ENCODE measurements around the gene SSBP4. TPM values are rescaled to one million over a fixed set of nuclear protein-coding genes. Genes with fewer than 3 reads are reported as not detected.
A peak's percentile ranks its signal among the peaks of the same experiment; 100 is the strongest.

The SSBP4 gene
- total RNA-seq, 1 donor from 2014 or later, result 71.8 TPM

GRCh38 chr19:18465964-18466339 lies 46.8 kb downstream of the SSBP4 start:
- no peak for DNase-seq (ENCODE audit: low read depth, low spot score)
- Mint-ChIP-seq H3K27me3 (ENCODE audit: low read depth) (no peaks in the 10 kb centered on the region), H3K4me1 (no peaks in the 10 kb centered on the region), H3K4me3 (no peak overlapping the region), H3K36me3 (ENCODE audit: low read depth) (no peaks in the 10 kb centered on the region), H3K27ac (ENCODE audit: unreplicated experiment) (no peak overlapping the region), H3K9me3 (no peaks in the 10 kb centered on the region)
- TF ChIP-seq, protein P1, sequence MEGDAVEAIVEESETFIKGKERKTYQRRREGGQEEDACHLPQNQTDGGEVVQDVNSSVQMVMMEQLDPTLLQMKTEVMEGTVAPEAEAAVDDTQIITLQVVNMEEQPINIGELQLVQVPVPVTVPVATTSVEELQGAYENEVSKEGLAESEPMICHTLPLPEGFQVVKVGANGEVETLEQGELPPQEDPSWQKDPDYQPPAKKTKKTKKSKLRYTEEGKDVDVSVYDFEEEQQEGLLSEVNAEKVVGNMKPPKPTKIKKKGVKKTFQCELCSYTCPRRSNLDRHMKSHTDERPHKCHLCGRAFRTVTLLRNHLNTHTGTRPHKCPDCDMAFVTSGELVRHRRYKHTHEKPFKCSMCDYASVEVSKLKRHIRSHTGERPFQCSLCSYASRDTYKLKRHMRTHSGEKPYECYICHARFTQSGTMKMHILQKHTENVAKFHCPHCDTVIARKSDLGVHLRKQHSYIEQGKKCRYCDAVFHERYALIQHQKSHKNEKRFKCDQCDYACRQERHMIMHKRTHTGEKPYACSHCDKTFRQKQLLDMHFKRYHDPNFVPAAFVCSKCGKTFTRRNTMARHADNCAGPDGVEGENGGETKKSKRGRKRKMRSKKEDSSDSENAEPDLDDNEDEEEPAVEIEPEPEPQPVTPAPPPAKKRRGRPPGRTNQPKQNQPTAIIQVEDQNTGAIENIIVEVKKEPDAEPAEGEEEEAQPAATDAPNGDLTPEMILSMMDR (conservative IDR thresholded peaks at IDR 0.05), result no peak

DNA sequence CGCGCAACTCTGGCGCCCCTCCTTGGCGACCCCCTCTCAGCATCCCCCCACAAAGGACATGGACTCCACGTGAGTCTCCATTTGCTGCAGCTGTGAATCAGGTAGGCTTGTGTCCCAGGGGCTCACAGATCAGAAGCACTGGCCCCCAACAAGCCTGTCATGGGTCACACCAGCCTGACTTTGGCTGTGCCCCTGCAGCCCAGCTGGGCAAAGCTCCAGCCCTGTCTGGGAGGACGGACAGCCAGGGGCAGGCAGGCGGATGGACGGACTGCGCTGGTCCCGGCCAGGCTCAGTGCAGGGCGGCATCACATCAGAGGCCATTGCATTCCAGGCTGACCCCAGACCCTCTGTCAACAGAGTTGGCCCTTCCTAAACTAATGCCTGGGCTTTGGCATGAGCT lies 47.2 kb downstream of the SSBP4 start:
- H3K4me1 Mint-ChIP-seq, result no peaks in the 10 kb centered on the region
- no peaks in the 10 kb centered on the region for H3K27me3 Mint-ChIP-seq (ENCODE audit: low read depth)
- TF ChIP-seq, protein P1 (conservative IDR thresholded peaks at IDR 0.05), result no peak
- no peak overlapping the region for H3K4me3 Mint-ChIP-seq
- no peak for DNase-seq (ENCODE audit: low read depth, low spot score)
- peak overlapping the region; percentile 35 for H3K27ac Mint-ChIP-seq (ENCODE audit: unreplicated experiment)
- no peaks in the 10 kb centered on the region for H3K9me3 Mint-ChIP-seq
- no peaks in the 10 kb centered on the region for H3K36me3 Mint-ChIP-seq (ENCODE audit: low read depth)

GRCh38 chr19:18467978-18468377 lies 48.8 kb downstream of the SSBP4 start:
- no peak for DNase-seq (ENCODE audit: low read depth, low spot score)
- Mint-ChIP-seq H3K9me3 (no peaks in the 10 kb centered on the region), H3K27ac (ENCODE audit: unreplicated experiment) (no peak overlapping the region), H3K36me3 (ENCODE audit: low read depth) (no peaks in the 10 kb centered on the region), H3K27me3 (ENCODE audit: low read depth) (no peaks in the 10 kb centered on the region), H3K4me3 (no peak overlapping the region), H3K4me1 (no peaks in the 10 kb centered on the region)
- TF ChIP-seq, protein P1 (conservative IDR thresholded peaks at IDR 0.05), result no peak

DNA sequence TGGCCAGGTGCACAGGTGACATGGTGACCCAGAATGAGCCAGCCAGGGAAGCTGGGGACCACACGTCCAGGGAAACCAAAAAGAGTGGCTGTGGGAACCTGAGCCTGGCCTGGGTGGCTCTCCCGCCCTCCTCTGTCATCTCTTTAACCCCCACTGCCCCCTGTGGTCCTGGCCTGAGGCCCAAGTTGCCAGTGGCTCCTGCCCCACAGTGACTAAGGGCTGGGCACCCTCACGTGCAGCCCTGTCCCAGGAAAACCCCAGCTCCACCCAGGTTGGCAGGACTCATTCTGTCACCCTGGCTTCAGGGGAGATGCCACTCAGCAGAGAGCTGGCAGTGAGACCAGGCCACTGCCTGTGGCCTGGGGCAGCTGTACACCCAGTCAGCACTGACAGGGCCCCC lies 49.3 kb downstream of the SSBP4 start:
- DNase-seq (ENCODE audit: low read depth, low spot score), result no peak
- TF ChIP-seq, protein P1 (conservative IDR thresholded peaks at IDR 0.05), result no peak
- Mint-ChIP-seq H3K4me3 (no peak overlapping the region), H3K4me1 (no peaks in the 10 kb centered on the region), H3K9me3 (no peaks in the 10 kb centered on the region), H3K27me3 (ENCODE audit: low read depth) (no peaks in the 10 kb centered on the region), H3K36me3 (ENCODE audit: low read depth) (no peaks in the 10 kb centered on the region), H3K27ac (ENCODE audit: unreplicated experiment) (no peak overlapping the region)

- no peaks in the 10 kb centered on the region for H3K36me3 Mint-ChIP-seq (ENCODE audit: low read depth)
- H3K9me3 Mint-ChIP-seq, result no peaks in the 10 kb centered on the region
- no peak overlapping the region for H3K4me3 Mint-ChIP-seq
- TF ChIP-seq, protein P1 (conservative IDR thresholded peaks at IDR 0.05), result peak; percentile 81
- peak; percentile 78 for DNase-seq (ENCODE audit: low read depth, low spot score)
- no peaks in the 10 kb centered on the region for H3K27me3 Mint-ChIP-seq (ENCODE audit: low read depth)
- peak overlapping the region; percentile 43 for H3K27ac Mint-ChIP-seq (ENCODE audit: unreplicated experiment)
- no peaks in the 10 kb centered on the region for H3K4me1 Mint-ChIP-seq
Observed at GRCh38 chr19:18469069-18469846, 50.1 kb downstream of the SSBP4 start.
